ENCODE data around the gene CHCHD6.

CHCHD6 gene

DNA sequence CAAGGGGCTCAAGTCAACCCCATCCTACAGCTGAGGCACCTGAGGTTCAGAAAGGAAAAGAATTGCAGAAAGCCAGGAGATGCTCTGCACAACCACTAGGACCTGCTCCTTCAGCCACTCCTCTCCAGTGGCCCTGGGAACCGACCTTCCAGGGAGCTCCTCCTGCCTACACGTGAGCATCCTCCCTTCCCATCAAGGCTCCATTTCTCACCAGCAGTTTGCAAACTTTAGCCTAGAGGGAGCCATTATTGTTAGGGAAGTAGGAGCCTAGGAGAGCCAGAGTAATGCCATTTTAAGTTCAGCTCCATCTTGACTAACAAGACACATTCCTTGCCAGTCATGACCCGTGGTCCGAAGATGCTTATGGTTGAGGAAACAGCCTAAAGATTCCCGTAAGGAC, 11.2 kb upstream of the CHCHD6 start:
- no peak overlapping the region for H3K4me3 ChIP-seq (ENCODE audit: low read length)
- no peak for DNase-seq (ENCODE audit: low read depth, low spot score)

DNA sequence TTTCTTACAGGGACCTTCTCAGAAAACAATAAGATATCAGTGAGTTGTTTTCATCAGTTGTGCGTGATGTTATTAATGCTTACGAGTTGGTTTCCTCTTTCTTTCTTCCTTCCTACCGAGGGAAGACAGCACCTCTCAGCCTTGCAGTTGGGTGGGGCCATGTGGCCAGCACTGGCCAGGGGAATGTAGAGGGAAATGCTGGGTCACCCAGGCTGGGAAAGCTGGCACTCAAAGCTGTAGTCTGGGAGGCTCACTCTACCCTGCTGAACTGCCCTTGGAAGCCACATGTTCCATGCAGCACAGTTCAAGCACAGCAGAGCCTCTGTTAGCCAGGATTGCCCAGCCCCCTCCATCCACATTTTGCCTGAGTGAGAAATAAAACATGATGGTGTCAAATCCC, 10.1 kb upstream of the CHCHD6 start:
- no peak overlapping the region for H3K4me3 ChIP-seq (ENCODE audit: low read length)
- no peak for DNase-seq (ENCODE audit: low read depth, low spot score)

DNA sequence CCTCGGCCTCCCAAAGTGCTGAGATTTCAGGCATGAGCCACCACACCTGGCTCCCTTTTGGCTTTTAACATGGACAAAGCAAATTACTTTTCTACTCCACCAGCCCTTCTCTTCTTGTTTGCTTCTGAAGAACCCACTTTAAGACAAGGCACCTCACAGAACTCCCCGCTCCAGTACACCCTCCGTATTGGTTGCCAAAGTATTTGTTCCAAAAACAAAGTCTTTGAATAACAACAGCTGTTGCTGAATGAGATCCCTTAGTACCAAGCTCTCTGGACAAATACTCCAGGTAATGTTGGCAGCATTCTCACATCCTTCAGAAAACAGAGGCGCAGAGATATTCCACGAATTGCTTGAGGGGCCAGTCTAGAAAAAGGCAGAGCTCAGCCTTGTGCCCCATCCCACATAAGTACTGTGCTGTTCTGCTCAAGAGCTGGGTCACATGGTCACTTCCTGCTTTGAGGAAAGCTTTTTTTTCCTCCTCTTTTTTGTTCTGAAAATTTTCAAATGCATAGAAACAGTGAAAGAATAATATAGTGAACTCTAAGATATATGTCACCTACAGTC, 7.3 kb upstream of the CHCHD6 start:
- H3K4me3 ChIP-seq (ENCODE audit: low read length) = no peak overlapping the region
- no peak for DNase-seq (ENCODE audit: low read depth, low spot score)

DNA sequence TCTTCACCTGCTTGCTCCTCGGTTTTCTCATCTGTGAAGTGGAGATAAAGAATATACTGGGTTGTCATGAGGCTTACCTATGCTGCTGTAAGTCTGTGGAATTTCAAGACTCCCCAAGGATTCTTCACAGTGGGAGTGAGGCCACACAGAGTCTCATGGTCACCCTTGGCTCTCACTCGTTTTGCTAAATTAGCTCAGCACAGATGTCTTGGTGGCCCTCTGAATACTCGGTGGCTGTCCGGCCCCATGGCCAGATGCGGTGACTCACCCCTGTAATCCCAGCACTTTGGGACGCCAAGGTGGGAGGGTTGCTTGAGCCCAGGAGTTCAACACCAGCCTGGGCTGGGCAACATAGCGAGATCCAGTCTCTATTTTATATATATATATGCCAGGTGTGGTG, 5.0 kb upstream of the CHCHD6 start:
- H3K4me3 ChIP-seq (ENCODE audit: low read length) = no peak overlapping the region
- DNase-seq (ENCODE audit: low read depth, low spot score) = no peak

DNA sequence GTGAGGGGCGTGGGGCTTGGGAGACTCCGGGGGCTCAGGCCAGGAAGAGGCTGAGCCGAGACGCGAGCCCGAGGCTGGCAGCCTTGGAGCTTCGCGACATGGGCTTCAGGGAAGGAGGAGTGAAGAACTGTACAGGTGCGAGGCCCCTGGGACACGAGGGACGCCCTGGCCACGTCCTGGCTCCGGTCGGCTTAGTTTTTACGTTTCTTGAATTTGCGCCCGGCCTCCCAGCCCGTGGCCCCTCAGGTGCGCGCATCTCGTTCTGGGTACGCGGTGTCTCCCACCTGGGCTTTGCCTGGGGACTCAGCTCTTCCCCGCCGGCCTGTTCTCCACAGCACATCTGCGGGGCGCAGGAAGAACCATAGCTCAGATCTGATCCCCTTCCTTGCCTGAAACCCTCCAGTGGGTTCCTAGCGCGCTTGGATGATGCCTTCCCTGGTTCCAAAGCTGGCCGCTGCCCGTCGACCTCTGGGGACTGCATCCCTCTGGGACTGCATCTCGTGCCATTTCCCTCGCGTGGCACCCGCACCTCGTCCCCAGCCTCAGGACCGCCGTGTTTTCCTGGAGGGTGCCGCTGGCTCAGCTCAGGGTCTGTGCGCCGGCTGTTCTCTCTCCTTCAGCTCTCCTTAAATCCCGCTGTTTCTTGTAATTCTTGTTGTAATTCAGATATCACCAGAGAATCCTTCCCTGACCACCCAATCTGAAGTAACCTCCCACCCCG, 614 bp downstream of the CHCHD6 start:
- peak overlapping the region; percentile 81 for H3K4me3 ChIP-seq (ENCODE audit: low read length)
- no peak for DNase-seq (ENCODE audit: low read depth, low spot score)

DNA sequence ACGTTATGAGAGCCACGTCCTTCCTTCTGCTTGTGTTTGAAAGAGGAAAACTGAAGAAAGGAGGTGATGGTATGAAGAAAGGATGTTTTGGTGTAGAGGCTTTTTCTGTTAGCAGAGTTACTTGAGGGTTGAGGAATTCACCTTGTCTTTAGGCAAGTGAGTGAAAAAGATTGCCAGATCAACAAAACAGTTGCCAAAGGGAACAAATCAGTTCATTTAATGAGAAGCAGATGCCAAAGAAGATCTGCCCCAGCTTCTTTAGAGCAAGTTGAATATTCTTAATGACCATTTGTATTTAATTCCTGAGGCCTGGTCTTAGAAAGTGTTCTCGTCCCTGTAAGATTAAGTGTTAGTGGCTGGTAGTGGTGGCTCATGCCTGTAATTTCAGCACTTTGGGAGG, 2.6 kb downstream of the CHCHD6 start:
- H3K4me3 ChIP-seq (ENCODE audit: low read length) = no peak overlapping the region
- DNase-seq (ENCODE audit: low read depth, low spot score) = no peak

DNA sequence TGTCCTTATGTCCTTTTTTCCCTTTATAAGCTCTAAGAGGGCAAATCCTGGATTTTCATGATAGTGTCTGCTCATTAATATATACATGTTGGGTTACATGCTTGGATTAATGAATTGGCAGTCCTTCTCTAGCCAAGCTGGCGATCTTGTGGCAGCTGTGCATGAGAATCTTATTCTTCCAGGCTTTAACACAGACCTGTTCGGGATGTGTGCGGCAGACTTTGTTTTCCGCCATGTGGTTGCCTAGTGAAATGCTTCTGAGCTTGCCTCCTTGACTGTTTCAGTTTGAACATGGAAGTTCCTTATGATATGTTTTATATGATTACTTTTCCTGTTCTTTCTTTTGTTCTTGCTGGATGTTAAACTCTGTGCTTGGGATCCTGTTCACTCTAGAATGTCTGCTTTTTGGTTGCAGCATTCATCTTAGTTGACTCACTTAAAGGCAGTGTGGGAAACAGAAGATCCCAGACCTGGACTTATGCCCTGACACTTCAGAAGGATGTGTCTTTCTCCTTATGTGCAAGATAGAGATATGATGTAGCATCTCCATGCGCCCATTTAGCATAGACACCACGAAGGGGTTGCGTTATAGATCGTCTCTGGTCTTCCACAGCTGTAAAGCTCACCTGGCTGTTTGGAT, 7.2 kb downstream of the CHCHD6 start:
- H3K4me3 ChIP-seq (ENCODE audit: low read length) = no peak overlapping the region
- no peak for DNase-seq (ENCODE audit: low read depth, low spot score)

DNA sequence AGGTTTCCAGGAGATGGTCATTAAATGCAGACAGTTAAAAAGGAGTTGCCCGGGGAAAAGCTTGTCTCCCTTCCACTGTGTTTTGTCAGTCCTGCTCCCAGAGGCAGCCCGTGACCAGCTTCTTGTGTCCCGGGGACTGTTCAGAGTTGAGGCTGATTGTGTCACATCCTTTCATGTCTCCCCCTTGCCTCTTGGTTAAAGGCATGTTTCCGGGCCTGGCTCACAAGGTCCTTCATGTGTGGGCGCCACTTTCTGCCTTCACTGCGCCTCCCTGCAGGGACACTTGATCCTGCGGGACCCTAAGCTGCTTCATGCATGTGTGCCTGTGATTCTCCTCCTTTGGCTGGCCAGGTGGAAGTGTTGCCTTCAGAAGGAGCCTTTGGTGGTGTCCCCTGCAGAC, 9.2 kb downstream of the CHCHD6 start:
- no peak for DNase-seq (ENCODE audit: low read depth, low spot score)
- H3K4me3 ChIP-seq (ENCODE audit: low read length) = no peak overlapping the region

DNA sequence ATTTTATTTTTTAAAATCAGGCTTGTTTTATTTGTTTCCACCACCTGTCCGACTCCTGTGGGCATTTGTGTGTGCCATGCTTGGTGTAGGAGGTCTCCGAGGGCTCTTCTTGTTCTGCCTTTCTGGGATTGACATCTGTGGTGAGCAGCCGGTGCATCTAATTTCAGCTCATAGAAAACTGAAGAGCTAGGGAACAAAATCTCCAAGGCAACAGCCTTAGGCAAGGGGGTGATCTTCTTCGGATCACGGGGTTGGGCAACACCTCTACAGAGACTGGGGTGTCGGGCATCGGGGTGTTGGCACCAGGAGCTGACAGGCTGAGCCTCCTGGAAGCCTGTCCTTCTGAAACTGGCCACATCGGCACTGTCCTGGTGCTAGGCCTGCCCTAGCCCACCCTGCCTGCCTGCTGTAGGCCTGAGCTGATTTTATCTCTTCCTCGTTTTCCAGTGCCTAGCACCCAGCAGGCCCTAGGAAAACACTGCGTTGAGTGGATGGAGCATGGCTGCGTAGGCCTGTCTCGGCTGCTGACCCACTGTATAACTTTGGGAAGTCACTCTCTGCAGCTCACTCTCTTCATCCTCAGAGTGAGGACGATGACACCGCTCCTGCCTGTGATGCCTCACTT, 10.3 kb downstream of the CHCHD6 start:
- no peak overlapping the region for H3K4me3 ChIP-seq (ENCODE audit: low read length)
- DNase-seq (ENCODE audit: low read depth, low spot score) = no peak

DNA sequence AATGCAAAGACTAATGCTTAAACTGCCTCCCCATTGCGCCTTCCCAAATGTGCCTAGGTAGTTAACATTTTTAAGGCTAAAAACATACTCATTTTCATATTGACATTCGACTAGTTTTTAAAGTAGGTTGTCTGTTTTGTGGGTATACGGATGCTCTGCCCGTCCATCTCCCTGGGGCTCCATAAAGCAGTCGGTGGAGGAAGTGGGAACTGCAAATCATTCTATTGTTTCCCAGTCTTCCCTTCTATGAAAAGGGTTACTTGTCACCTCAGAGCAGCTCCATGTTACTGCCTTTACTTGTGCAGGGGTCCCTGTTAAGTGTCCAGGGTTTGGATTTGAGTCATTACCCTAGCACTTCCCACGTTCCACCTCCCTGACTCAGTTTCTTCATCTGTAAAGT, 10.9 kb downstream of the CHCHD6 start:
- H3K4me3 ChIP-seq (ENCODE audit: low read length) = no peak overlapping the region
- no peak for DNase-seq (ENCODE audit: low read depth, low spot score)

DNA sequence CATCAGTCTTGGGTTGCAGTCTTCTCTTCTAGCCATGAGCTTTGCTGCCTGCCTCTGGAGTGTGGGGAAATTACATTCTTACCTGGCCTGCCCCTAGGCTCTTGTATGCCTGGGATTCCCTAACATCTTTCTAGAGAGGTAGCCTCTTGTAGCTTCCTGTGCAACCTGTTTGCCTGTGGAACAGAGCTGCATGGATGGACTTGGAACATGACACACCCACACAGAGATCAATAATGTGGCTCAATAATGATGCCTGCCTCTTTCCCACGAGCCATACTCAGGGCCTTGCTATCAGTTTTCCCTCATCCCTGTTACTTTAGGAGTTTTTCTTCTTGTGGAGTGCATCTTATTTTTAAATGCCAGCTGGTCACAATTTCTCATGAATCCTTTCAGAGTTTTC, 11.4 kb downstream of the CHCHD6 start:
- no peak overlapping the region for H3K4me3 ChIP-seq (ENCODE audit: low read length)
- DNase-seq (ENCODE audit: low read depth, low spot score) = no peak

DNA sequence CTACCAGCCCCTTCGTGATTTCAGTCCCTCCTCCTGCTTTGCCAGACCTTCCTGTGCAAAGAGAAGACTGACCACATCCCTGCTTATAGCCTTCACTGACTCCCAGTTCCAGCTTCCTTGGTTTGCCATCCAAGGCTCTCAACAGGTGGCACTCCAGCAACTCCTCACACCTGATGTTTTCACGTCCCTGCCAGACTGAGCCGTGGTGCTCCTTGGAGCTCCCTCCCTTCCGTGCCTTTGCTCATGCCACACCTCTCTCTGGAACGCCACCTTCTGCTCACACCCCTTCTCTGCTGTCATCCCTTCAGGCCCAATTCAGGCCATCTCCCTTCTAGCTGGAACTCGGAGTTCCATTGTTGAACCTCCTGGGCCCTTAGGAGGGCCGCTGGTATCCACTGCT, 12.0 kb downstream of the CHCHD6 start:
- no peak overlapping the region for H3K4me3 ChIP-seq (ENCODE audit: low read length)
- no peak for DNase-seq (ENCODE audit: low read depth, low spot score)

DNA sequence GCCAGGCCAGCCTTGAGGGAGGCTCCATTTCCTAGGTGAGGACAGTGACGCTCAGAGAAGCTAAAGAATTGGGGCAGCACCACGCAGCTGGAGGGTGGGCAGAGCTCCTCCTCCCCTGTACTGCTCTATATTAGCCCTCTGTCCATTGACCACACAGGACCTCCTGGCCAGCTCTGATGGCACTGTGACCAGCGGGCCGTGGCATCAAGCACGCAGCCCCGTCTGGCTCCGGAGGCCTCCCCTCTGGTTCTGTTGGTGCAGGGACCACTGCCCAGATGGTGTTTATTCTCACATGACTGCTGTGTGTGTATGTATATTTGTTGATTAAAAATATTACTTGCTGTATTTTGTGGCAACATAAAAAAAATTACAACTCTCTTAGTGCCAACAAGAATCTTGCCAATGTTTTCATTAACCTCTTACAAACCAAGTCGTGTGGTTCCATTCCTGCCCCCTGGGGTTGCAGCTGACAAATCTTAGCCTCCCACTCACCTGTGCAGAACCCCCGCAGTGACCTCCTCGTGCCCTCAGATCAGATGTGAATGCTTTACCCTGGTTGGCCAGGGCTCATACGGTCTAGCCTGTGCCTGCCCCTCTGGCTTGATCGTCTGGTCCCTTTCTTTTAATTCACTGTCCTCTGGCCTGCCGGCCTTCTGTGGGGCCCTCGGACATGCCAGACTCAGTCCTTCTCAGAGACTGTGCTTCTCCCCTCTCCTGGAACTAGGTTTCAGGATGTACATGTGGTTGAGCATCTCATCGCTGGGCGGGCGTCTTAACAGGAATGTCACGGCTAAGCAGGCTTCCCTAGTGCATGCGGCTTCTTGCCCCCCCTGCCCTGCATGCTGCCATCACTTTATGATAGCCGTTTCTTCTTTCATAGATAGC, 14.8 kb downstream of the CHCHD6 start:
- DNase-seq (ENCODE audit: low read depth, low spot score) = no peak
- no peak overlapping the region for H3K4me3 ChIP-seq (ENCODE audit: low read length)

DNA sequence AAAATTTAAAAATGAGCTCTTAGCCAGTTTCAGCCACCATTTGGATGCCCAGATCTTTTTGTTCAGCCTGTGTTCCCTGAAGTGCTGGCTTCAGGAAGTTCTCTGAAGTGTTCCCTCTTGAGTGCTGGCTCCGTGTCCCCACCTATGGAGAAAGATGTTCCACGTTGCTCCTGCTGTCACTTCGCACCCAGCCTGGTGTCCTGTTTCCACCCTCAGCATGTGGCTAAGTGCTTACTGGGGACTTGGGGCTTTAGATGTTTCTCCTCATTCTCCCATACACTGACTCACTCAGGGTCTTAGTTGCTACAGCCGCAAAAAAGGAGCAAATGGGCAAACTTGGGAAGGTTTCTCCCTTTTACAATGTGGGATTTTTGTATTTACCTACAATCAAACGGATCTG, 16.6 kb downstream of the CHCHD6 start:
- no peak overlapping the region for H3K4me3 ChIP-seq (ENCODE audit: low read length)
- no peak for DNase-seq (ENCODE audit: low read depth, low spot score)

DNA sequence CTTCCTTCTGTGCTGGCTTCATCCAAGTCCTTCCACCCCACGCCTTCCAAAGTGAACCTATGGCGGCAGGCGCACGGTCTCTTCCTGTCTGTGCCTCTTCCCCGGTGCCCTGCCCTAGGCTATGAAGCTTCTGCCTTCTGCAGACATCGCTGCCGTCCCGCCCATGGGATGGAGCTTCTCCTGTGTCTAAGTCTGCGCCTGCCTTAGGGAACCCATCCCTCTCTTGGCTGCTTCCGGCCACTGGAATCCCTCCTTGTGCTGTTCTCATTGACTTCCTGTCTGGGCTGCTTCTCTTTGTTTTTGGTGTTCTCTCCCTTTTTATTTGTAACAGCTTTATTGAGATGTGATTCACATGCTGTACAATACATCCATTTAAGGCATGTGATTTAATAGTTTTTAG, 17.2 kb downstream of the CHCHD6 start:
- H3K4me3 ChIP-seq (ENCODE audit: low read length) = no peak overlapping the region
- DNase-seq (ENCODE audit: low read depth, low spot score) = no peak

DNA sequence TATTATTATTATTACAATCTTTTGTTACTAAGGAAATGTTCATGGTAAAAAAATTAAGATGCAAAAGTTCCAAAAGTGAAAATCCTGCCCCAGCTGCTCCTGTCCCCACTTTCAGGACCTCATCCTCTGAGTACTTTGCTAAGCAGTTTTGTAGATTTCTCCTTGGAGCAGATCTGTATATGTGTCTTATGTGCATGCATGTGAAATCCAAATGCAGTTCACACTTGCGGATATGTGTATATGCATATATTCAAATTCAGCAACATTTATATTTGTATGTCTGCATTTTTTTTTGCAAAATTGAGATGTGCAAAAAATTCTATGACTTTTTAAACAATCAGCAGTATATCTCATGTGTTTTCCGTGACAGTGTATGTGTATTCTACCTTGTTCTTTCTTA, 19.2 kb downstream of the CHCHD6 start:
- H3K4me3 ChIP-seq (ENCODE audit: low read length) = no peak overlapping the region

DNA sequence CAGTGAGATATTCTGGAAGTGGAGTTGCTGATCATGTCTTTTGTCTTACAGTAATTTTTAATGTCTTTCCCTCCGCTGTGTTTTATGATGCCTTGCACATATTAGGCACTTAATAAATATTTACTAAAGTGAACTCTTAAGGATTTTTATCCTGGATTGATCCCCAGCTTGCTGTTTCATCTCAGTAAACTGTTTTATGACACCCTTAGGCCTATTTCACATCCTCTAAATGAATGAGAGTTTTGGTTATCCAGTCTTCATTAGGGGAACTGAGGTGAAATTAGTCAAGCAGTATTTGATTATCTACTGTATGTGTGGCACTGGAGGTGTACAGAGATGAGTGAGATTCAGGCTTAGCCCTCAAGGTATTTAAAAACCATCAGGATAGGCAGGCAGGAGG, 19.8 kb downstream of the CHCHD6 start:
- no peak overlapping the region for H3K4me3 ChIP-seq (ENCODE audit: low read length)
- DNase-seq (ENCODE audit: low read depth, low spot score) = no peak

More for the DNA sequence above, 19.2 kb downstream of the CHCHD6 start:
- DNase-seq (ENCODE audit: low read depth, low spot score) = no peak

DNA sequence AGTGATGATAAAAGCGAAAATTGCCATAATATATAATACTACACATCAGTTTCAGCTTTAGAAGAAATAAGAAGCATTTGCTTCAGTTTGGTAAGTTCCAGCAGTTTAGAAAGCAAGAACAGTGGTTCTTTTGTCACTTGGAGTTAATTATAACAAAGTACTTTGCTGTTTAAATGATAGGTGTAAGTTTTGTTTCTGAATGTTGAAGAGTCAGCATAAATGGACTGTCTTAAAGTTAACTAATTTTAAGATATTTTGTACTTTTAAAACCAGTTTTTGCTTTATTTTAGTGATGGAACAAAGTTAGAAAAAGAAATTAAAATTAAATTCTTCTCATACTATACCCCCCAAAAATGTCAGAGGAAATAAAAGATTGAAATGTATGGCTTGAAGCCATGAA, 24.6 kb downstream of the CHCHD6 start:
- DNase-seq (ENCODE audit: low read depth, low spot score) = no peak
- no peak overlapping the region for H3K4me3 ChIP-seq (ENCODE audit: low read length)

DNA sequence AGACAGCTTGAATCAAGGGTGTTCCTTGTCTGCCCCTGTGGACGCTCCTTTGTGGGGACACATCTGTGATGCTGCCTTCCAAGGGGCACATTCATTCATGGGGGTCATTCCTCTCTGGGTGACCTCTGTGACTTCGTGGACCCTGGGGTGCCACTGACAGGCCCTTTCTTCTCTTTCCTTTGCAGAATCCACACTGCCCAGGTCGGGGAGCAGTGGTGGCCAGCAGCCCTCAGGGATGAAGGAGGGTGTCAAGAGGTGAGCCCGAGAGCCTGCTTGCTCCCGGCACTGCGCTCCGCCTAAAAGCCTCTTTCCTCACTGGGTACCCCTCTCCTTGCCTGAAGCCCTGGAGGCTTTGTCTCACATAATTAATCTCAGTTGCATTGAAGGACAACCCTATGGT, 26.3 kb downstream of the CHCHD6 start:
- H3K4me3 ChIP-seq (ENCODE audit: low read length) = no peak overlapping the region
- no peak for DNase-seq (ENCODE audit: low read depth, low spot score)

DNA sequence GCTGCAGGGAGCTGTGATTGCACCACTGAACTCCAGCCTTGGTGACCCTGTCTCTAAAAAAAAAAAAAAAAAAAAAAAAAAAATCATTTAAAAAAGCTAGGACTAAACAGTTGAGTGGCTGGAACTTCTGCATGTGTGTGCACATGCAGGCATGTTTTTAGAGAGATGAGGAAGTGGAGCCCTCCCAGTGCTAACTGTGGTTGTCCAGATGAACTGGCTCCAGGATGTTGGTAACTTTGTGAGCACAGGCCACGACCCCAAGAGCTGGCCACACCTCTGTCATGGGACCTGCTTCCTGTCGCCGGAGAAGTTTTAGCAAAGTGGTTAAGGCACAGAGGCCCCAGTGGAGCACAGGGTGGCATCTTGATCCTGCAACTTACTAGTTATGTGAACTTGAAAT, 27.0 kb downstream of the CHCHD6 start:
- no peak overlapping the region for H3K4me3 ChIP-seq (ENCODE audit: low read length)
- peak; percentile 48 for DNase-seq (ENCODE audit: low read depth, low spot score)
